Right kidney (tissue), 1 donor: ENCODE data around the gene BDH1.
A peak's percentile ranks its signal among the peaks of the same experiment; 100 is the strongest.
"Not testable (repeated sequence)": the region's sequence is repeated elsewhere in the genome, so short reads cannot be mapped to it uniquely, and the experiment has no call there.

Source experiments
- DNase-seq: peaks from one replicate; pipeline ENCODE4 v3.0.0-alpha.2; 2016

The BDH1 gene

DNA sequence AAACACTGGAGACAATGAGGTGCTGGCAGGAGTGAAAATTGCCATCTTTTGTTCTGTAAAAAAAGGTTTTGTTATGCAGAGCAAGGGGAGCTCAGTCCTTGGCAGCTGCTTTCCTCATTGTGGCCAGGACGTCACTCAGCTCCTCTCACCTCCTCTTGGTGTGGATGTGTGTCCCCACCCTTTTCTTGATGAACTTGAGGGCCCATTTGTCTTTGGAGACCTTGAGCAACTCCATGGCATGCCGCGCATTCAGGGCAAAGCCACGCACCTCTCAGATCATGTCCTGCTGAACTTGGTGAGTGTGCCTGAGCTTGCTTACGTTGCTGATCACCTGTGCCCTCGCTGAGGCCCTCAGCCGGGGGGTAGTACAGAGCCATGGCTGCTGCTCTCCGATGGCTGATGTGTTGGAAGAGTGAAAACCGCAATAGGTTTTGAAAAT lies 24.5 kb upstream of the BDH1 start:
- DNase-seq, result no peak

- DNase-seq, result no peak
Measured at GRCh38 chr3:197578376-197578775, 22.6 kb upstream of the BDH1 start.

DNA sequence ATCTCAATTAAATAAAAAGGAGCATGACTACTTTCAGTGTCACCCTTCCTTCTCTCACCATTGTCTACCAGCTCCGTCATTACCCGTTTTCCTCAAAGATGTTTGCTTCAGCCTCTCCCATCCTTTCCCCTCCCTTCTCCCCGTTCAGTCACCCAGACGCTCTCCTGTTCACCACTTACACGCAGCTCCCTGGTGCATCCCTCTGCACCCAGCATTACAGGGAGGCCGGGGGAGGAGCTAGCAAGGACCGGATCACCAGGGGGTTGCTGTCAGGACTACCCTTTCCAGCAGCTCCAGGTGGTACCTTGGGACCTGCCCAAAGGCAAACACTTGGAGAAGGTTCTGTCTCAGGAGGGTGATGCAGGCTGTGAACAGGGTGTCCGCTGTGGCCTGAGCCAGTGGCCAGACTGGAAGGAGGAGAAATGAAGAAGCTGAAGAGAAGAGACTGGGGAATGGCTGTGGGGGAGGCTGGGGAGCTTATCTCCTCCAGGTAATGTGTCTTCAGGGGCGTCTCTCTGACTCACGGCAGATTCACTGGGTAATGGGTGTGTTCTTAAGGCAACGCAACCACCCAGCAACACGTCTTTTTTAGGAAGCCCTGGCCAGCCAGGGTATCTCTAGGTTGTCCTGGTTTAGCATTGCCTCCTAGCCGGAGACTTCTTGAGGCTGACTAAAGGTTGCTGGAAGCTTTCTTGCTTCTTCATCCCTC lies 21.8 kb upstream of the BDH1 start:
- no peak for DNase-seq

- no peak for DNase-seq
Measured at GRCh38 chr3:197576838-197577237, 21.1 kb upstream of the BDH1 start.

GRCh38 chr3:197575362-197575761 lies 19.6 kb upstream of the BDH1 start:
- no peak for DNase-seq

- DNase-seq, result not testable (repeated sequence)
Measured at GRCh38 chr3:197574396-197574991, 18.7 kb upstream of the BDH1 start.

GRCh38 chr3:197573048-197573767 lies 17.4 kb upstream of the BDH1 start:
- DNase-seq, result no peak

DNA sequence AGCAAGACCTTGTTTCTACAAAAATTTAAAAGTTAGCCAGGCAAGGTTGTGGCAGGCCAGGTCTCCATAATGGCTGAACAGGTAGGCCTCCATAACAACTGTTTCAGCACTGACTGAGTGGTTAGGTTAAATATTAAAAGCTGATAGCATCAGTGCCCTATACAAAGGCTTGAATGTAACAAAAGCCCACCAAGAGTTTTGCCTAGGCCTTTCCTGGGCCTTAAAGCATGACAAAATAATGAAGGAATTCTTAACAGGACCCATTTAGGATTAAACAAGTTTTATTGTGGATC lies 16.1 kb upstream of the BDH1 start:
- DNase-seq, result not testable (repeated sequence)

- not testable (repeated sequence) for DNase-seq
Measured at GRCh38 chr3:197571074-197571879, 15.5 kb upstream of the BDH1 start.

DNA sequence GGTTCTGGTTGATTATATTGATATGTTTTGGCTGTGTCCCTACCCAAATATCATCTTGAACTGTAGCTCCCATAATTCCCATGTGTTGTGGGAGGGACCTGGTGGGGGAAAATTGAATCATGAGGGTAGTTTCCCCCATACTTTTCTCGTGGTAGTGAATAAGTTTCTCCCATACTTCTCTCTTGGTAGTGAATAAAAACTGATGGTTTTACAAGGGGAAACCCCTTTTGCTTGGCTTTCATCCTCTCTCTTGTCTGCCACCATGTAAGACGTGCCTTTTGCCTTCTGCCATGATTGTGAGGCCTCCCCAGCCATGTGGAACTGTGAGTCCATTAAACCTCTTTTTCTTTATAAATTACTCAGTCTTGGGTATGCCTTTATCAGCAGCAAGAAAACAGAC lies 13.7 kb upstream of the BDH1 start:
- DNase-seq, result not testable (repeated sequence)

DNA sequence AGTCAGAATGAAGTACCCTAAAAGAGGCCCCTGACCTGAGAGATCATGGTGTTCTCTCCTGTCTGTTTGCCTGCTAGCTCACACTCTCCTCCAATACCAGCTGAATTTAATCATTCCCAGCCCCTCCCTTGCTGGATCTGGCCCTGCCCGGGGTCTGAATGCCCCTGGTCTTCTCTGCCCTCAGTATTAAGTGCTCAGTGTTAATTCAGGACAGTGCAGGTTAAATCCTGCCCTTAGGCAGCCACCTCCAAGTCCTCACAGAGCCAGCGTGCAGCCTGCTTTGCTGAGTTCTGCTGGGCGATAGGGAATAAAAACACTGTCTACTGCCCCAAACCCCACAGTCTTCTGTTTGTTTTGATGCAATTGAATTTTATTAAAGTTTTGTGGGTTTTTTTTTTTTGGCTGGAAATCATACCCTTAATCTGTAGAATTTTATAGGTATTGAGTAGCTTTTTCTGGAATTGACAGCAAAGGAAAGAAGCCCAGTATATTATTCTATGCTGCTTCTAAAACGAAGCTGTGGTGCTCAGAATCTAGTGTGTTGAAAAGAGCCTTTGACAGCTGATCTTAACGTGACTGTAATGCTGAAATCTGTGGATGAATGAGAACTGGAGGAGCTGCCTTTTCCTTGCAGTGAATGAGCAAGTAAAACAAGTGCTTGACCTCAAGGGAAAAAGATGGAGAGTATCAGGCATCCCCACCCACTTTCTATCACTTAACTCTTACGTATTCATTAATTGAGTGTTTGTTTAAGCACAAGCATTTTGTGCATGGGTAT lies 12.3 kb upstream of the BDH1 start:
- DNase-seq, result no peak

- DNase-seq, result not testable (repeated sequence)
Measured at GRCh38 chr3:197566155-197566554, 10.4 kb upstream of the BDH1 start.

GRCh38 chr3:197564097-197564843 lies 8.5 kb upstream of the BDH1 start:
- no peak for DNase-seq

DNA sequence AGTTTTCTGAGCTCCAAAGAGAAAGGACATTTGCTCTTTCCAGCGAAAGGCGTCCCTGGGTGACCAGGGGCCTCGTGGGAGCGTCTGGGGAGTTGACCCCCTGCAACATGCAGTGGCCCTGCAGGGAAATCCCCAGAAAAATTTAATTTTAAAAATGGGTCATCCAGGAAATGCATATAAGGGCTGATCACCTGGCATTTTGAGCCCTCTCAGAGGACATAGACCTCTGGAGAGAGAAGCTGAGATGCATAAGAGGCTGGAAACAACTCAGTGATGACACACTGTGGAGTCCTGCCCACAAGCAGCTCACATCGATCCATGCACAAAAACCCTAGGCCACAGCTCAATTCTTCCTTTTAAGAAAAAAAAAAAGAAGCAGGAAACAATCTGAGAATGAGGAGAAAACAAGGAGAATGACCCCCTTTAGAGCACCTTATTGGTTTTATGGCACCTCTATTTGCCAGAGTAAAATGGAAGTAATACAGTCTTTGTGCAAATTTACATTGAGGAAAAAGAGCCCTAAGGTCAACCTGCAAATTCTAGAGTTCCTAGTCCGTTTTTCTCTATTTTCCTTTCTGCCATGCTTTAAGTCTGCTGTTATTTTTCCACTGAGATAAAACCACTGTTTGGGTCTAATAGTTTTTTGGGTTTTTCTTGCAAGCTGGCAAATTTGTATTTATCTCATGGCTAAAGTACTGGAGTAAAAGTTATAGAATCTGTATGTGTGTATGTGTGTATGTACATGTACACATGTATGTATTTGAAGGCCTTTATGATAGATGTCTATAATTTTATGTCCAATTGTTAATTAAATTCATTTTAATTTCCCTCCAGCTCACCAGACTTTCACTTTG lies 6.9 kb upstream of the BDH1 start:
- no peak for DNase-seq

DNA sequence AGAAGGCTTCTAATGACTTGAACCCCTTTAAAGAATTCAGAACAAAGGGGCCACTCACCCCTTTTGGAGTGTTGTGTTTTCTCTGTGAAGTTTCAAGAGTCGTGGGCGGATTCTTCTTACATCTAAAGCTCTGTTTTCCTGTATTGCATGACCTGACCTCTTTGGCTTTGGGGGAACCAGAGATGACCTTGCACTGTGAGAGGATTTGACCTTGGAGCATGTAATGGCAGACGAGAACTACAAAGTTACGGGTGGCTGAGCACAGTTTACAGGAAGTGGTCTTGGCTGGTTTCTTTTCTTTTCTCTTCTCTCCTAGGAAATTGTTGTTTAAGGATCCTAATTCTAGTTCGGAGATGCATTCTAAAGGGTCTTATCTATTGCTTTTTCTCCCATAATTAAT lies 6.2 kb upstream of the BDH1 start:
- DNase-seq, result no peak

DNA sequence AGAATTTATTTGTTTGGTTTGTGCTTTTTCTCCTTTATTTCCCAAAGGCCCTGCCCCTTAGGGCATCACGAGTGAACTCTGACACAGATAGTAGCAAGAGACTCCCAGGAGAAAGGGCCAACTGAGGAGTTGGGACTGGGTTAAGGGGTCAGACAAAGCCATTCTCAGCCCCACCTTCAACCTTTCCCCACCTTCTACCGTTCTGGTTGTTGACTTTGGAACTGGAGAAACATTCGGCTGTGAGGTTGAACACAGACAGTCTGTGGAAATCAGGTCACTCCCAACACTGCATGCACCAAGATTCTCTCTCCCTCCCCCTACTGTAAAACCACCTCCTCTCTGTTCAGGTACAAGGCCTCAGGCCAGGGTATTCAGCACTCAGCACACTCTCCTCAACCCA lies 3.9 kb upstream of the BDH1 start:
- DNase-seq, result no peak

GRCh38 chr3:197554562-197555280 lies 1.0 kb downstream of the BDH1 start:
- peak; percentile 94 for DNase-seq

GRCh38 chr3:197554196-197554561 lies 1.6 kb downstream of the BDH1 start:
- no peak for DNase-seq

- DNase-seq, result no peak
Measured at GRCh38 chr3:197552198-197552597, 3.6 kb downstream of the BDH1 start.

- DNase-seq, result no peak
Measured at GRCh38 chr3:197550489-197550888, 5.3 kb downstream of the BDH1 start.
